Mammary epithelial cell (primary cell): ENCODE data around the gene GSG1L.

Experiments used
- CTCF ChIP-seq, 2 donors: IDR thresholded peaks in 1 of 2; conservative IDR thresholded peaks in 1 of 2; 2 replicates each; pipeline ENCODE4 v1.5.1; 2011 to 2012; ENCODE audit warnings: inconsistent platforms in 2 of 2, low read length in 2 of 2, mild to moderate bottlenecking in 2 of 2, control low read depth in 1 of 2, low read depth in 1 of 2; ENCODE audit not compliant: insufficient read depth in 1 of 2; ENCODE audit errors: extremely low read depth in 1 of 2
- EZH2 ChIP-seq: IDR thresholded peaks from 2 replicates; pipeline ENCODE4 v1.6.1; 2012; ENCODE audit warnings: low read length, inconsistent platforms, borderline replicate concordance

GRCh38 chr16:27901956-27902355 is 161.6 kb downstream of the GSG1L start:
- no peak for TF ChIP-seq CTCF (conservative IDR thresholded peaks at IDR 0.05 in 1 of 2, IDR thresholded peaks at IDR 0.05 in 1 of 2; ENCODE audit: extremely low read depth in 1 of 2, insufficient read depth in 1 of 2, low read depth in 1 of 2, low read length in 2 of 2)
- TF ChIP-seq EZH2 = no peak
